H1 (cell line): ENCODE measurements around the gene LCE1E. TPM values are rescaled to one million over a fixed set of nuclear protein-coding genes. Genes with fewer than 3 reads are reported as not detected.

Source experiments
- CTCF ChIA-PET: fragments of 300-600 bp; sonication (Branson Sonifier 250); formaldehyde crosslinking; loops from one replicate; lab custom pipeline; 2021; ENCODE audit not compliant: partially characterized antibody; lab: Charles Lee
- POLR2A ChIA-PET: fragments of 300-600 bp; sonication (Branson Sonifier 250); formaldehyde crosslinking; loops from one replicate; lab custom pipeline; 2021; ENCODE audit warnings: inconsistent platforms; ENCODE audit not compliant: partially characterized antibody; lab: Charles Lee
- DNase-seq, 2 experiments: peaks; one replicate each; pipeline versions ENCODE4 v3.0.0 to v3.0.0-alpha.2; 2010 to 2022; ENCODE audit warnings: low spot score in 2 of 2, low read depth in 1 of 2, mixed read lengths in 1 of 2
- FAIRE-seq: peaks from 2 replicates; lab custom pipeline; 2011; peaks lifted over from hg19 to GRCh38; lab: Jason Lieb, UNC
- H2AFZ ChIP-seq: 2 replicates; pipeline ENCODE4 v1.8.1; 2012; ENCODE audit warnings: low read length, inconsistent platforms
- H2AK5ac ChIP-seq: 2 replicates; pipeline ENCODE4 v1.6.1; 2013; ENCODE audit warnings: low read depth, low read length
- H2BK120ac ChIP-seq: replicated peaks from 2 replicates; pipeline ENCODE3; 2013; ENCODE audit warnings: low read depth, low read length, inconsistent platforms
- H2BK12ac ChIP-seq: 2 replicates; pipeline ENCODE4 v1.6.1; 2013; ENCODE audit warnings: low read depth, low read length
- H2BK15ac ChIP-seq: 2 replicates; pipeline ENCODE4 v1.6.1; 2013; ENCODE audit warnings: low read length
- H2BK20ac ChIP-seq: 2 replicates; pipeline ENCODE4 v1.6.1; 2013; ENCODE audit warnings: low read length
- H2BK5ac ChIP-seq: 2 replicates; pipeline ENCODE4 v1.6.1; 2013; ENCODE audit warnings: low read depth, low read length
- H3K14ac ChIP-seq: 2 replicates; pipeline ENCODE4 v1.6.1; 2013; ENCODE audit warnings: inconsistent platforms; ENCODE audit not compliant: insufficient read length
- H3K18ac ChIP-seq: 2 replicates; pipeline ENCODE4 v1.6.1; 2013; ENCODE audit warnings: low read length; ENCODE audit errors: extremely low read depth
- H3K23ac ChIP-seq: 2 replicates; pipeline ENCODE4 v1.6.1; 2013; ENCODE audit warnings: inconsistent platforms; ENCODE audit not compliant: insufficient read length
- H3K23me2 ChIP-seq: 2 replicates; pipeline ENCODE4 v1.6.1; 2013; ENCODE audit warnings: low read depth, low read length
- H3K27ac ChIP-seq: 2 replicates; pipeline ENCODE4 v1.6.1; 2011; ENCODE audit warnings: low read depth, low read length, inconsistent platforms
- H3K27me3 ChIP-seq, 4 experiments: replicated peaks in 1 of 4; 1 replicate in 1 of 4; 2 replicates in 3 of 4; pipeline versions ENCODE4 v1.6.1 to v1.8.1; 2011 to 2013; ENCODE audit warnings: low read length in 3 of 4, mild to moderate bottlenecking in 3 of 4, inconsistent platforms in 2 of 4, mixed read lengths in 2 of 4, moderate library complexity in 1 of 4; ENCODE audit not compliant: control insufficient read depth in 3 of 4, insufficient read depth in 3 of 4; ENCODE audit errors: extremely low read depth in 1 of 4
- H3K36me3 ChIP-seq, 4 experiments: 2 replicates each; pipeline versions ENCODE4 v1.6.1 to v1.8.1; 2011 to 2013; ENCODE audit warnings: mild to moderate bottlenecking in 4 of 4, low read length in 3 of 4, moderate library complexity in 2 of 4, control low read depth in 1 of 4, inconsistent platforms in 1 of 4; ENCODE audit not compliant: insufficient read depth in 4 of 4, control insufficient read depth in 2 of 4
- H3K4ac ChIP-seq: replicated peaks from 2 replicates; pipeline ENCODE3; 2013; ENCODE audit warnings: low read length, low read depth, mixed read lengths, inconsistent platforms; ENCODE audit not compliant: insufficient read length
- H3K4me1 ChIP-seq, 4 experiments: replicated peaks in 1 of 4; 1 replicate in 1 of 4; 2 replicates in 3 of 4; pipeline versions ENCODE4 v1.6.1 to v1.8.1; 2011 to 2013; ENCODE audit warnings: low read length in 3 of 4, inconsistent platforms in 2 of 4, mixed read lengths in 1 of 4; ENCODE audit not compliant: insufficient read depth in 4 of 4, control insufficient read depth in 3 of 4
- H3K4me2 ChIP-seq, 2 experiments: 2 replicates each; pipeline versions ENCODE4 v1.6.1 to v1.8.1; 2011 to 2013; ENCODE audit warnings: low read depth in 2 of 2, low read length in 2 of 2, control low read depth in 1 of 2, inconsistent platforms in 1 of 2, mild to moderate bottlenecking in 1 of 2; ENCODE audit not compliant: insufficient read depth in 1 of 2
- H3K4me3 ChIP-seq, 4 experiments: fragments of 200-600, 300-600 bp in 1 of 4; sonication (generic), shearing (Covaris generic), sonication (Bioruptor Twin) in 1 of 4; 2 replicates each; pipeline versions ENCODE4 v1.5.1 to v1.8.1; 2011 to 2016; ENCODE audit warnings: low read length in 4 of 4, low read depth in 3 of 4, control low read depth in 2 of 4, inconsistent platforms in 2 of 4, mild to moderate bottlenecking in 2 of 4, mixed read lengths in 1 of 4, moderate library complexity in 1 of 4; ENCODE audit not compliant: insufficient read depth in 2 of 4; ENCODE audit errors: extremely low read depth in 1 of 4
- H3K56ac ChIP-seq: replicated peaks from 2 replicates; pipeline ENCODE3; 2013; ENCODE audit warnings: low read depth, mild to moderate bottlenecking, mixed read lengths, low read length, inconsistent platforms; ENCODE audit not compliant: insufficient read length
- H3K79me1 ChIP-seq: 2 replicates; pipeline ENCODE4 v1.6.1; 2013; ENCODE audit warnings: low read depth, low read length, control low read depth
- H3K79me2 ChIP-seq, 2 experiments: 2 replicates each; pipeline versions ENCODE4 v1.6.1 to v1.8.1; 2012 to 2013; ENCODE audit warnings: low read length in 2 of 2, mild to moderate bottlenecking in 2 of 2, inconsistent platforms in 1 of 2; ENCODE audit not compliant: insufficient read depth in 2 of 2, control insufficient read depth in 1 of 2
- H3K9ac ChIP-seq, 4 experiments: replicated peaks in 1 of 4; 1 replicate in 1 of 4; 2 replicates in 3 of 4; pipeline versions ENCODE4 v1.6.1 to v1.8.1; 2011 to 2013; ENCODE audit warnings: low read depth in 3 of 4, low read length in 3 of 4, control low read depth in 2 of 4, mild to moderate bottlenecking in 2 of 4, moderate library complexity in 2 of 4, inconsistent platforms in 1 of 4; ENCODE audit errors: extremely low read depth in 1 of 4
- H3K9me3 ChIP-seq, 2 experiments: 2 replicates each; pipeline versions ENCODE4 v1.6.1 to v1.8.1; 2012 to 2013; ENCODE audit warnings: mild to moderate bottlenecking in 2 of 2, moderate library complexity in 2 of 2, control low read depth in 1 of 2, inconsistent platforms in 1 of 2, low read depth in 1 of 2, low read length in 1 of 2, mixed read lengths in 1 of 2; ENCODE audit not compliant: insufficient read depth in 2 of 2
- H4K20me1 ChIP-seq, 2 experiments: replicated peaks in 1 of 2; 2 replicates each; pipeline versions ENCODE3 to v1.8.1; 2011 to 2013; ENCODE audit warnings: inconsistent platforms in 2 of 2, low read length in 2 of 2, mild to moderate bottlenecking in 1 of 2; ENCODE audit not compliant: insufficient read depth in 2 of 2, control insufficient read depth in 1 of 2
- H4K5ac ChIP-seq: 2 replicates; pipeline ENCODE4 v1.6.1; 2013; ENCODE audit warnings: low read length, low read depth, mixed read lengths, inconsistent platforms; ENCODE audit not compliant: insufficient read length
- H4K8ac ChIP-seq: 2 replicates; pipeline ENCODE4 v1.8.0; 2013; ENCODE audit warnings: mild to moderate bottlenecking, moderate library complexity, low read length, inconsistent platforms; ENCODE audit not compliant: insufficient read depth; ENCODE audit errors: extremely low read depth
- H4K91ac ChIP-seq: replicated peaks from 2 replicates; pipeline ENCODE3; 2013; ENCODE audit warnings: low read length, mixed read lengths, inconsistent platforms; ENCODE audit not compliant: insufficient read length
- CHD2 ChIP-seq: IDR thresholded peaks from 2 replicates; pipeline ENCODE4 v1.6.1; 2012; ENCODE audit warnings: low read length, improper control_type of control experiment
- CREB1 ChIP-seq: IDR thresholded peaks from 2 replicates; pipeline ENCODE4 v1.6.1; 2012; ENCODE audit warnings: inconsistent platforms
- EGR1 ChIP-seq: IDR thresholded peaks from 2 replicates; pipeline ENCODE4 v1.6.1; 2011; ENCODE audit warnings: low read depth, low read length, borderline replicate concordance
- GTF2F1 ChIP-seq: IDR thresholded peaks from 2 replicates; pipeline ENCODE4 v1.6.1; 2012; ENCODE audit warnings: low read depth, low read length, improper control_type of control experiment, borderline replicate concordance
- KDM4A ChIP-seq: IDR thresholded peaks from one replicate; pipeline ENCODE4 v1.7.1; 2012; ENCODE audit warnings: low read depth, mild to moderate bottlenecking, moderate library complexity, low read length, inconsistent platforms; ENCODE audit not compliant: severe bottlenecking
- MAX ChIP-seq: IDR thresholded peaks from 2 replicates; pipeline ENCODE4 v1.6.1; 2012; ENCODE audit warnings: inconsistent platforms
- PHF8 ChIP-seq: fragments of 200-600 bp; sonication (generic); conservative IDR thresholded peaks from 2 replicates; pipeline ENCODE4 v1.7.1; 2012; ENCODE audit warnings: low read depth, mild to moderate bottlenecking, inconsistent platforms, low read length, moderate library complexity
- POLR2A ChIP-seq, 2 experiments: IDR thresholded peaks; 1 replicate in 1 of 2; 2 replicates in 1 of 2; pipeline ENCODE4 v1.6.1; 2011; ENCODE audit warnings: low read depth in 2 of 2, low read length in 2 of 2, mild to moderate bottlenecking in 2 of 2; ENCODE audit errors: control extremely low read depth in 1 of 2
- POU5F1 ChIP-seq: IDR thresholded peaks from 2 replicates; pipeline ENCODE4 v1.6.1; 2011; ENCODE audit warnings: low read depth, mild to moderate bottlenecking, low read length, moderate library complexity
- RAD21 ChIP-seq, 2 experiments: IDR thresholded peaks in 1 of 2; conservative IDR thresholded peaks in 1 of 2; 2 replicates each; pipeline ENCODE4 v1.6.1; 2011; ENCODE audit warnings: low read depth in 2 of 2, low read length in 2 of 2, improper control_type of control experiment in 1 of 2, inconsistent platforms in 1 of 2, mild to moderate bottlenecking in 1 of 2, moderate library complexity in 1 of 2
- SP1 ChIP-seq: IDR thresholded peaks from 2 replicates; pipeline ENCODE4 v1.6.1; 2011; ENCODE audit warnings: low read depth, low read length
- SRF ChIP-seq: IDR thresholded peaks from 2 replicates; pipeline ENCODE4 v1.6.1; 2011; ENCODE audit warnings: mild to moderate bottlenecking, low read depth, low read length, moderate library complexity
- TAF7 ChIP-seq: optimal IDR thresholded peaks from 2 replicates; pipeline ENCODE3; 2011; ENCODE audit warnings: low read depth, mild to moderate bottlenecking, inconsistent platforms, low read length, moderate library complexity, borderline replicate concordance
- YY1 ChIP-seq: IDR thresholded peaks from 2 replicates; pipeline ENCODE4 v1.6.1; 2011; ENCODE audit warnings: low read depth, mild to moderate bottlenecking, low read length
- WGBS, 2 experiments: shearing (Covaris generic) in 1 of 2; methylation state at CpG; one replicate each; pipeline versions ENCODE4 v1.1.6 to v1.1.7; 2013 to 2015; ENCODE audit warnings: low lambda C conversion rate in 2 of 2, mixed read lengths in 2 of 2, inconsistent platforms in 1 of 2, low coverage in 1 of 2, missing lambda C conversion rate in 1 of 2; ENCODE audit not compliant: insufficient replicate concordance in 2 of 2, insufficient coverage in 1 of 2, insufficient read length in 1 of 2; ENCODE audit errors: extremely low coverage in 1 of 2, missing lambda C conversion rate in 1 of 2; 5-methylcytosine and 5-hydroxymethylcytosine counted together
- polyA plus RNA-seq, 7 experiments: library from polyadenylated mRNA; depleted of rRNA in 3 of 7; stranded (reverse) in 5 of 7; unstranded in 2 of 7; fragments of >200 nt in 5 of 7; fragments of 200-250 nt in 2 of 7; gene quantifications; 1 replicate in 5 of 7; 2 replicates in 1 of 7; 4 replicates in 1 of 7; pipeline versions ENCODE4 v1.2.1 to v1.2.3, GENCODE V29; 2011 to 2013; ENCODE audit warnings: missing spikeins in 2 of 7, mixed read lengths in 2 of 7
- total RNA-seq: library from RNA; stranded (reverse); fragmentation: NEBNext Ultra II Directional; extraction: Animal tissue kit (Norgen Biotek cat#: 25700); gene quantifications from 2 replicates; pipeline ENCODE4 v1.2.1, GENCODE V29; 2021

LCE1E gene
- total and polyA plus RNA-seq, 2 of the 8 experiments (the other 6 are each of a cell fraction or from before 2014, with no cell fraction given), result not detected

- Histone ChIP-seq H3K4me2 (no peak within 1 kb of the TSS), H4K5ac (no peak within 1 kb of the TSS)
- CTCF ChIA-PET, result no interaction called here
Measured at GRCh38 chr1:152757747-152758146, 28.3 kb upstream of the LCE1E start, which contains the start of gene KPRP. TSS of gene KPRP (plus strand) at chr1:152758025. CDS start at chr1:152759589, 1,564 bp downstream.

More at GRCh38 chr1:152757747-152758146, 28.3 kb upstream of the LCE1E start, which contains the start of gene KPRP:
- no peak for DNase-seq
- Histone ChIP-seq H3K27ac (no peak within 1 kb of the TSS), H3K27me3 (no peaks in the 10 kb centered on the region), H3K79me1 (no peaks in the 10 kb centered on the region), H3K36me3 (no peaks in the 10 kb centered on the region), H2AK5ac (no peak within 1 kb of the TSS), H3K23me2 (no peaks in the 10 kb centered on the region), H4K91ac (no peak within 1 kb of the TSS), H2BK20ac (no peak within 1 kb of the TSS)
- TF ChIP-seq POLR2A (IDR thresholded peaks at IDR 0.05; ENCODE audit: control extremely low read depth in 1 of 2, low read depth in 2 of 2, low read length in 2 of 2), result no peak
- no peak for TF ChIP-seq SP1
- no peak for TF ChIP-seq TAF7
- no peak for TF ChIP-seq RAD21 (IDR thresholded peaks at IDR 0.05 in 1 of 2, conservative IDR thresholded peaks at IDR 0.05 in 1 of 2; ENCODE audit: low read depth in 2 of 2, low read length in 2 of 2)
- TF ChIP-seq SRF, result no peak
- TF ChIP-seq GTF2F1, result no peak
- no peak for TF ChIP-seq POU5F1
- no peak for TF ChIP-seq YY1
- TF ChIP-seq KDM4A, result no peak
- no peak for TF ChIP-seq PHF8
- no peak for TF ChIP-seq CREB1
- TF ChIP-seq MAX, result no peak
- no peak for TF ChIP-seq CHD2
- no peak for TF ChIP-seq EGR1
- TF ChIP-seq, all 59 proteins: peak for 0
- FAIRE-seq, result no peak
- H2BK15ac ChIP-seq, result no peak within 1 kb of the TSS
- H3K9ac ChIP-seq, result no peak within 1 kb of the TSS
- no peaks in the 10 kb centered on the region for H3K4me1 ChIP-seq
- POLR2A ChIA-PET, result no interaction called here
- H2BK12ac ChIP-seq, result no peak within 1 kb of the TSS
- H3K18ac ChIP-seq, result no peak within 1 kb of the TSS
- WGBS, 2 experiments, result 87% methylated on average over 6 of the region's 6 CpGs; no CpG with 5 or more reads in 1 of the 2 experiments
- no peak within 1 kb of the TSS for H2BK5ac ChIP-seq
- H2AFZ ChIP-seq, result no peak within 1 kb of the TSS
- no peak within 1 kb of the TSS for H3K14ac ChIP-seq
- no peak within 1 kb of the TSS for H3K4me3 ChIP-seq
- H3K4ac ChIP-seq, result no peak within 1 kb of the TSS
- no peak within 1 kb of the TSS for H4K8ac ChIP-seq
- H3K9me3 ChIP-seq, result peaks cover 80 to 89% of the 10 kb centered on the region in 2 experiments
- H3K79me2 ChIP-seq, result no peaks in the 10 kb centered on the region
- H4K20me1 ChIP-seq, result no peaks in the 10 kb centered on the region
- no peak within 1 kb of the TSS for H3K23ac ChIP-seq
- H3K56ac ChIP-seq, result no peak within 1 kb of the TSS
- no peak within 1 kb of the TSS for H2BK120ac ChIP-seq
